NCI-H1105 treated with DMSO at 0.1 percent for 48 hours (cell line): ENCODE measurements around the gene OSBPL10.

Source experiments
- DNase-seq: peaks from one replicate; lab custom pipeline; 2025; lab: John Stamatoyannopoulos, UW

OSBPL10 gene

GRCh38 chr3:31921837-31922236 is 59.2 kb downstream of the OSBPL10 start:
- DNase-seq = no peak

- no peak for DNase-seq
These were observed 60.8 kb downstream of the OSBPL10 start for GRCh38 chr3:31920310-31920709.

GRCh38 chr3:31919528-31919927 is 61.5 kb downstream of the OSBPL10 start:
- no peak for DNase-seq

- no peak for DNase-seq
These were observed 62.6 kb downstream of the OSBPL10 start for GRCh38 chr3:31918179-31919150.

GRCh38 chr3:31917303-31918005 is 63.6 kb downstream of the OSBPL10 start:
- DNase-seq = no peak

GRCh38 chr3:31911643-31912042 is 69.4 kb downstream of the OSBPL10 start:
- no peak for DNase-seq

- DNase-seq = no peak
These were observed 69.9 kb downstream of the OSBPL10 start for GRCh38 chr3:31911124-31911523.

- DNase-seq = no peak
These were observed 71.6 kb downstream of the OSBPL10 start for GRCh38 chr3:31909455-31909854.

- DNase-seq = peak; percentile 5
These were observed 72.5 kb downstream of the OSBPL10 start for GRCh38 chr3:31908391-31909097.

- DNase-seq = no peak
These were observed 74.9 kb downstream of the OSBPL10 start for GRCh38 chr3:31906182-31906581.

- DNase-seq = no peak
These were observed 77.2 kb downstream of the OSBPL10 start for GRCh38 chr3:31903686-31904431.

GRCh38 chr3:31900583-31900982 is 80.5 kb downstream of the OSBPL10 start:
- DNase-seq = no peak

GRCh38 chr3:31896648-31897433 is 84.2 kb downstream of the OSBPL10 start:
- no peak for DNase-seq

GRCh38 chr3:31896026-31896425 is 85.0 kb downstream of the OSBPL10 start:
- no peak for DNase-seq

- DNase-seq = no peak
These were observed 85.6 kb downstream of the OSBPL10 start for GRCh38 chr3:31895471-31895870.

GRCh38 chr3:31892916-31893573 is 88.0 kb downstream of the OSBPL10 start:
- no peak for DNase-seq

GRCh38 chr3:31892500-31892899 is 88.6 kb downstream of the OSBPL10 start:
- no peak for DNase-seq

- no peak for DNase-seq
These were observed 89.1 kb downstream of the OSBPL10 start for GRCh38 chr3:31891876-31892455.

- no peak for DNase-seq
These were observed 90.2 kb downstream of the OSBPL10 start for GRCh38 chr3:31890742-31891469.
